DMS53 (cell line): ENCODE results near the gene EML4.

Experiments
- DNase-seq: peaks from one replicate; lab custom pipeline; 2025; lab: John Stamatoyannopoulos, UW

EML4 gene

DNA sequence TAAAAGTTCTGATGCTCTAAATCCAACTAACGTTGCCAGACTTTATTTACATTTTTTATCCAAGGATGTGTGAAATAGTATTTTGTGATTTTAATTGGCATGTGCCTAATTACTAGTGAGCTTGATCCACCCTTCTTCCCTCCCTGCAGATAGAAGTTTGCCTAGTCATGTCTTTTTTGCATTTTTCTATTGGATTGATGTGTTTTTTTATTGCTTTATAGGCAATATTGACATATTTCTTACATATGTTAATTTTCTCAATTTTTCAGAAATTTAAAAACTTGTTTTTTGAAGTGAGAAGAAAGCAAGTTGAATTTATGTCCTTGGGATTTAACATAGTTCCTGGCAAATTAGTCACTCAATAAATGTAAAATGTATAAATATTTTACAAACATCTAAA is 56.4 kb downstream of the EML4 start:
- DNase-seq = no peak

DNA sequence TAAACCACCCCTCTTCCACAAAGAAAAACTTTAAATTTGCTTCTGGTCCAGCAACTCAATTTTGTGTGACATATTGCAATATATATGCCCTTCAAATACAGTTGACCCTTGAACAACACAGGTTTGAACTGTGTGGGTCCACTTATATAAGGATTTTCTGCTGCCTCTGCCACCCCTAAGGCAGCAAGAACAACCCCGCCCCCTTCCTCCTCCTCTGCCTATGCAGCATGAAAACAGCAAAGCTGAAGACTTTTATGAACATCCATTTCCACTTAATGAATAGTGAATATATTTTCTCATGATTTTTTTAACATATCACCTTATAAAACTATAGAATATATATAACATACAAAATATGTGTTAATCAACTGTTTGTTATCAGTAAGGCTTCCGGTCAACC is 58.3 kb downstream of the EML4 start:
- no peak for DNase-seq

DNA sequence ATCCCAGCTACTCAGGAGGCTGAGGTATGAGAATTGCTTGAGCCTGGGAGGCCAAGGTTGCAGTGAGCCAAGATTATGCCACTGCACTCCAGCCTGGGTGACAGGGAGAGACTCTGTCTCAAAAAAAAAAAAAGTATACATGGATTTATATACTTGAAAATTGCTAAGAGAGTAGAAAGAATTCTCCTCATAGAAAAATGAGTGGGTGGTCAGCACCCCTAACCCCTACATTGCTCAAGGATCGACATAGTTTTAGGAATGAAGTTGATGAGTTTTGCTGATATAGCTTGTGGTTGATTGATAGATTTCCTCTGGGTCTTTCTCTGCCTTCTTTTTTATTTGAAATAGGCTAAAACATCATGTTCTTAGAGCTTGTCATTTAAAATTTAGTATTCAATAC is 58.9 kb downstream of the EML4 start:
- DNase-seq = no peak

DNA sequence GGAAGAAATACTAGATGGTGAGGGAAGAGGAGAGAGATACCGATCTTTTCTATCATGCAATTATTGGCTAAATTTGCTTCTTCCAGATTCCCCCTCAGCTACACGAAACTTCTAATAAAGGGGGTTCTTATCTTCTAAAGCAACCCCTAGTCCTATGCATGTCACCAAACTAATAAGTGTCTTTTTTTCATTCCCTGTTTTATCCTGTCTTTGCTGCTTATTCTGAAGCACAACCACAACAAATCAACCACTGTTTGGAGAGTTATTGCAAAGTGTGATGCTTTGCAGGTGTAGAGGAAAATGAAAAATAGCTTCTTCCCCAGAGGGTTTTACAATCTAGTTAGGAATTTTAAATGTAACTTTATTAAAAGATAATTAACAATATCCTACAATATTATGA is 60.8 kb downstream of the EML4 start:
- DNase-seq = no peak

DNA sequence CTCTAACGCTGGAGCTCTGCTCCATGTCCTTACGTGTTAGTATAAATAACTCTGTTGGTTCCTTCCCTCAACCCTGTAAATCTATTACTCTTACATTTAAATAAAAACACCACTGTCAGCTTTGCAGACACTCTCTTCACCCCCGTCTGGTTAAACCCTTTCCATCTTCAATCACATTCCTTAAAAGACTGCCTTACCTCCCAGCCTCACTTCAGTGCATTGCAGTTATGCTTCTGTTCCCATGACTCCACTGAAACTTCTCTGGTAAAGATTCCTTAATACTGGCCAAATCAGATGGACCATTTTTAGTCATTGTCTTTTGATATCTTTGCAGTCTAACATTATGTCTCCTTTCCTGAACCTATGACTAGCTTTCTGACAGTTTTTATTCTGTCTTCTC is 61.7 kb downstream of the EML4 start:
- no peak for DNase-seq

DNA sequence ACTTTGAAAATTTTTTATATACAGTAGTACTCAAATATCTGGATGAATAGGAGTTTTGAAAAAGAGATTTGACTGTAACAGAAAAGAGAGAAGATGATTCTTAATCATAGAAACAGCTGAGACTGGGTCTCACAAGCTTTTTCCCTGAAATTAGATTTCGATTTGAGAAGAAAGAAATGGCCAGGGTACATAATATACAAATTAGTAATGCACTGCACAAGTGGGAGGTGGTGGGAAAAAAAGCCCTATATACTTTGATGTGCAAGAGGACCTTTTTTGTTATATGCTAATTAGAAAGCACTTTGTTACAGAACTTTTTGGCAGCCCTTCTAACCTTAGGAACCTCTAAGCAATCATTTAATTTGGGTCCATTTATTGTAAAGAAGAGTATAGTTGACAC is 62.9 kb downstream of the EML4 start:
- no peak for DNase-seq

DNA sequence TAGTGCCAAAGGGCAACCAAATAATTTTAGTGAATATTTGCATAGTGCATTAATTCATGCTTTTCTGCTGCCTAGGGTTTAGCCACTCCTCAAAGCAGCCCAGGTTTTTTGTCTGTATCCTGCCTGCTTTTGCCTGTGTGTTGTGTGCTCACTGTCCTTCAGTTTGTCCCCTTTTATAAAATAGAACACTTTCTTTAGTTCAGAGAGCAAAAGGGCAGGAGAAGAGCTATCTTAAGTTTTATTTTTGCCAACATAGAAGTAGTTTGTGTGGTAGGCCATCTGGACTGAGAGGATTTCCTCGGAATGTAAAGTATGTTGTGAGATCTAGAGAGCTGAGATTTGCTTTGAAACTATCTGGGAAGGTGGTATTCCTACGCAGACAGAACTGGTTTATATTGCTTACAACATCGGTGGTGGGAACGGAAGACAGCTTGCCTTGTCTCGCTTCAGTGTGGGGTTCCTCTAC is 64.9 kb downstream of the EML4 start:
- no peak for DNase-seq

DNA sequence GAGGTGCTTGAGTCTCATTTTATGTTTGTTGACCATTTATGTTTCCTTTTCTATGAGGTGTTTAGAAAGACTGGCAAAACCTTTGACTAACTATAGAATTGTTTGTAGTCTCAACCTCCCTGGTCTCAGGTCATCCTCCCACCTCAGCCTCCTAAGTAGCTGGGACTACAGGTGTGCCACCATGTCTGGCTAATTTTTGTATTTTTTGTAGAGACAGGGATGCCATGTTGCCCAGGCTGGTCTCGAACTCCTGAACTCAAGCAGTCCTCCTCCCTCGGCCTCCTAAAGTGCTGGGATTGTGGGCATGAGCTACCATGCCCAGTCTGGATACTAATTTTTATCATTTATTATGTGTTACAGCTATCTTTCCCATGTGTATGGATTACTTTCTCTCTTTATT is 67.8 kb downstream of the EML4 start:
- DNase-seq = no peak

DNA sequence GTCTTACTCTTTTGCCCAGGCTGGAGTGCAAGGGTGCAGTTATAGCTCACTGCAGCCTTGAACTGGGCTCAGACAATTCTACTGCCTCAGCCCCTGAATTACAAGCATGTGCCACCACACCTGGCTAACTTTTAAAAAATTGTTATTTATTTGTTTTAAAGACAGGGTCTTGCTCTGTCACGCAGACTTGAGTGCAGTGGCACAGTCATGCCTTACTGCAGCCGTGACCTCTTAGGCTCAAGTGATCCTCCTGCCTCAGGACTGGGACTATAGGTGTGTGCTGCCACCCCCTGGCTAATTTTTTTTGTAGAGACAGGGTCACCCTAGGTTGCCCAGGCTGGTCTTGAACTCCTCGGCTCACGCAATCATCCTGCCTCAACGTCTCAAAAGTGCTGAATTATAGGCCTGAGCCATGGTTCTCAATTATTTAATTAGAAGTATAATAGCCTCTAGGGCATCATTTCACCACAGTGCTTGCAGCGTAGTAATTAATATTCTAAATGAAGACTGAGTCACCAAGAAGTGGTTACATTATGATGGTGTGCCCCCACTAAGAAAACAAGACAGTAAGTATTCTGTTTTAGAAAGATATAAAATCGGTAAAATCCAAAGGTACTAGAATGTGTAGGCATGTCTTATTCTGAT is 69.6 kb downstream of the EML4 start:
- peak; percentile 90 for DNase-seq

DNA sequence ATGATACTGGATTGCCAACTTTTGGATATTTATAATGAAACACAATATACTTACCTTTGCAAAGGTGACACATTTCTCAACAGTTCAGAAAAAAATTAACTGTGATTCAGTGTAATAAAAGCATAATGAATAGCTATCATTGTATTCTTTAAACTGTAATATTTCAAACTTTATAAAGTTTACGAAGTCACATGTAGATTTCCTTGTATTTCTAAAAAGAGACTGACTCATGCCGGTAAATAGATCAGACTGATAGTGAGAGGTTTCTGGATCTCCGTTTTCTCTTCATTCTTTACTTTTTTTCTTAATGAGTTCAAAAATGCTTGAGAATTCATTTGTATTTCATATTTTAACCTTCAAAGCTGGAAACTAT is 70.1 kb downstream of the EML4 start:
- DNase-seq = no peak

DNA sequence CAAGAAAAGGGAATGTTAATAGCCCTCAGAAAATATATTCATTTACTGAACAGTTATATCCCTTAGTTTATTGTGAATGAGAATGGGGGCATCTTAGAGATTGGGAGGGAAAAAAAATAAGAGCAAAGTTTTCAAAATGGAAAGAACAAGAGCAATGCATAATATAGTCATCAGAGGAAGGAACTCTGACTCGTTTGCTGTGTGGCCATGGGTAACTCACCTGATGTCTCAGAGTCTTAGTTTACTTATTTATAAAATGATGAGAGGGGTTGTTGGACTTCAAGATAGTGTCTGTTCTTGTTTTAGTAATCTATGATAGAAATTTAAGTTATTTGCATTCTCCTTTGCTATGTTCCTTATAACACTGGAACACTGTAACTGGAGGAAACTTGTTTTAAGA is 70.7 kb downstream of the EML4 start:
- DNase-seq = no peak

DNA sequence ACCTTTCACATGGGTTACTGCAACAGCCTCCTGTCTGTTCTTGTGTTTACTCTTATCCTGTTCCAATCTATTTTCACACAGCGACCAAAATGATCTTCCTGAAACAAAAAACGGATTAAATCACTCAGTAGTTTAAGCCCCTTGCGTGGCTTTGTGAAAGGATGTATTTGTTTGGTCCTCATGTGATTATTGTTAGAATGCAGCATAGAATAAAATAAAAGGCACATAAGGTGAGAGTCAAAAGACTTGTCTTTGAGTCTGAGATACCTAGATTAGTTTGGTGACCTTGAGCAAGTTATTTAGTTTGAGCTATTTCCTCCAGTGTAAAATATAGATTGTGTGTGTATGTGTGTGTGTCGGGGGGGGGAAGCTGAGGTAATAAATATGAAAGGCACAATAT is 72.4 kb downstream of the EML4 start:
- no peak for DNase-seq

DNA sequence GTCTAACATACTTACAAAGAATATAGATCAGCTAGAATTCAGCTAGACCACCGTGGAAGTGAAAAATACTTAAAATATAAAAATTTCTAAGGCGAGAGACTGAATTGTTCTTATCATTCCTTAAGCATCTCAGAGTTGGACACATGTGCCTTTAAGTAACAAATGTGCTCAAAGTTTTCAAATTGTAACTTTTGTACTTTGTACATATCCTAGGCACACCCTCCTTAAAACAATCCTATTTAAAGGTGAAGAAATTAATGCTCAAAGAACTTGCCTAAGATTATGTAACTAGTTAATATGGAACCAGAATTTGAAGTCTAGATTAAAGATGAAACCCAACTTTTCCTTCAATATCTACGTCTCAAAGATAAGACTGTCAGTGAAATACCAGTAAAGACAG is 74.1 kb downstream of the EML4 start:
- no peak for DNase-seq

DNA sequence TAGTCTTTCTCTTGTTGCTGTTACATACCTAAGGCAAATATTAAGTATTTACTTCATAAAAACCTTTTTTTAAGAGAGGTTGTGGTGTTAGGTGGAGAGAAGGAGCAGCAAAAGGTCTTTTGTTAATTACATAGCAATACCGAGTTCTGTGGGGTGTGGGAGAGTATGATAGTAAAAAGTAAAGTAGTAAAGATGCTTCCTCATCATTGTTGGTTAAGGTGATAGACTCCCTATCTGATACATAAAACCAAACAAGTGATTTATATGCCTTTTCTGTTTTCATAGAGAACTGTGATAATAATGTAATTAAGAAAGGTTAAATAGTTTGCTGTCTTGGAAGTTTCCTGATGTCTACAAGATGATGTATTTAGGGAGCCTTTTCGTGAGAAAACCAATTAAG is 75.4 kb downstream of the EML4 start:
- DNase-seq = no peak

DNA sequence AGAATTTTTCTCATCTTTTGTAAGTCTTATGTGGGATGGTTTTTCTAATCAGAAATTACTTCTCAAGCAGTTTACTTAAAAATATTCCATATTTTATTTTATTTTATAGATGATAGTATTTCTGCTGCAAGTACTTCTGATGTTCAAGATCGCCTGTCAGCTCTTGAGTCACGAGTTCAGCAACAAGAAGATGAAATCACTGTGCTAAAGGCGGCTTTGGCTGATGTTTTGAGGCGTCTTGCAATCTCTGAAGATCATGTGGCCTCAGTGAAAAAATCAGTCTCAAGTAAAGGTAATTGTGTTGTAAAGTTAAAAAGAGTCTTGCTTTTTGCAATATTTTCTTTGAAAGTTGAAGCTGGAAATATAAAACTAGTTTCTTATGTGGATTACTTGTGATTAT is 76.2 kb downstream of the EML4 start:
- DNase-seq = no peak

DNA sequence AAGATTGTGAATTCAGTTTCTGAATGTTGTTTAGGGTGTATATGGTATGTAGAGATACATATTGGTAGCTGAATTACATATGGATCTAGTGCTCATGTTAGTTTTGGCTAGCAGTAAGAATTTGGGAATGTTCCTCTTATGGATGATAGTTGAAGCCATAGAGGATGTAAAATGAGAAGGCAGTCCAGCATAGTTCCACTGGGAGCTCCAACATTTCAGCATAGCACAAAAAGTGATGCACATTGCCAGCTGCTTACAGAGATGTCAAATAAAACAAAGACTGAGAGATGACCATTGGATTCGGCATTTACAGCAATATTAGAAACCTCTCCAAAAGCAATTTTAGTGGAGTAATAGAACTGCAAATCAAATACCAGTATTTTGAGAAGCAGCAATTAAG is 77.4 kb downstream of the EML4 start:
- no peak for DNase-seq

DNA sequence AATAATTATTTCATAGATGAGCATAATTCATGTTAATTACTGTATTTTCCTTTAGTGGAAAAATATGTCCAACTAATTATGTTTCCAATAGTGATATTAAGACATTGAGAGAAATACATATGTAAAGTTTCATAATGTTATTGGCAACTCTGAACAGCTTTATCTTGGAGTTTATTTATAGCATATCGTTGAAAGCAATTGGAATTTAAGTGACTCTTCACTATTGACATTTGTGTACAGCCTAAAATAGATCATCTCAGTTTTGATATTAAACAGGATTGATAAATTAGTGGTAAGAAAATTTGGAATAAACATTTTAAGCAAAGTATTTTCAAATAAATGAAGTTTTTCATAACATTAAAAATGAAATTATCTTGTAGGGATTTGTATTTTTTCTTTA is 79.7 kb downstream of the EML4 start:
- DNase-seq = no peak

DNA sequence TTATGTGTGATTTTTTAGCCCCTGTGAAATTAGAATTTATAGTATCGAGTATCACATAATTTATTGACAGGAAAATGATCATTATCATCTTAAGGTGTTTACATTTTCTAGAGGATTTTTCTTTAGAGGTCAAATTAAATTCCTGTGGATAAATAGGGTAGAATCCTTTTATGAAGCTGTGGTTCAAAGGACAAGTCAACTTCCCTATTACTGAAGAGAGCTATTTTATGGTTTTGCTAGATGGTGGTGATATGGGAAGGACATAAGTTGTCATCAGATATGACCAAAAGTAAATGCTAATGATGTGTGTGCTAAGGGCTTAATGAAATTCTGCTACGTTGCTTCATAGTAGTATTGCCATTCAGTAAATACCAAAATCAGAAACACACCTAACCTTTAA is 80.1 kb downstream of the EML4 start:
- DNase-seq = no peak

DNA sequence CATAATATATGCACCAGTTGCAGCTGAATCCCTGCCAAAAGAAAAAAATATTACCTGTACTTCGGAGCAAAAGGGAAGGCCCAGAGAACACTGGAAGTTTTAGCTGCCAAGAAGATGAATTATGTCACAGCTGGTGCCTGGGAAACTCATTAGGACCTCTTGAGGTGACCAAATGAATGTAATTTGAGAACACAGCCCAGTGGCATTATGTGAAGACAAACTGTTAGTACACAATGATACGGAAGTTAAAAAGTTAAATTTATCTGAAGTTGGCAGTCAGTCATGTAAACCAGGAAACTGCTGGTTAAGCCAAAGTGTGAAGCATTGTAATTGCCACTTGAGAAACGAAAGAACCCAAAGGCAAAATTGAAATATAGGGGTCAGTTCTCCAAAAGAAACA is 80.7 kb downstream of the EML4 start:
- peak; percentile 17 for DNase-seq

DNA sequence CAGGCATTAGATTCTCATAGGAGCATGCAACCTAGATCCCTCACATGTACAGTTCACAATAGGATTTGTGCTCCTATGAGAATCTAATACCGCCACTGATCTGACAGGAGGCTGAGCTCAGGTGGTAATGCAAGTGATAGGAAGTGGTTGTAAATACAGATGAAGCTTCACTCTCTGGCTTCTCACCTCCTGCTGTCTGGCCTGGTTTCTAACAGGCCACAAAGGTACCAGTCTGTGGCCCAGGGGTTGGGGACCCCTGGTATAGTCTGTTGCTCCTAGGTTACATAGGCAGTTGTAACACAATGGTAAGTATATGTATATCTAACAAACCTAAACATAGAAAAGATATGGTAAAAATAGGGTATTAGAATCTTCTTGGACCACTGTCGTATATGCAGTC is 81.8 kb downstream of the EML4 start:
- DNase-seq = no peak

DNA sequence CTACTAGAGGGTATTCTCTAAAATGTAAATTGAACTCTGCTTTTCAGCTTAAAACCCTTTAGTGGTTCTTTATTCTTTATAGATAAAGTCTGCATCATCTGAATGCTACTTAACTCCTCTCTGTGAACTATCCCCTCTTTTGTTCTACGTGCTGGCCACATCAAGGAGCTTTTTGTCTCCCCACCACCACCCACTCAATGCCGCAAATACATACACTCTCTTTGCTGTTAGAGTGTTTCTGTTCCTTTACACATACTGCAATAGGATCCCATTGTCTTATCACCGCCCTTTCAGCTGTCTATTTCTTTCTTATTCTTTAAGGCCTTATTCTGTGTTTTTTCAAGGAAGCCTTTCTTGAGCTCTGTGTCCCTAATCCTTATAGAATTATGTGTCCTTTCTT is 83.3 kb downstream of the EML4 start:
- no peak for DNase-seq

DNA sequence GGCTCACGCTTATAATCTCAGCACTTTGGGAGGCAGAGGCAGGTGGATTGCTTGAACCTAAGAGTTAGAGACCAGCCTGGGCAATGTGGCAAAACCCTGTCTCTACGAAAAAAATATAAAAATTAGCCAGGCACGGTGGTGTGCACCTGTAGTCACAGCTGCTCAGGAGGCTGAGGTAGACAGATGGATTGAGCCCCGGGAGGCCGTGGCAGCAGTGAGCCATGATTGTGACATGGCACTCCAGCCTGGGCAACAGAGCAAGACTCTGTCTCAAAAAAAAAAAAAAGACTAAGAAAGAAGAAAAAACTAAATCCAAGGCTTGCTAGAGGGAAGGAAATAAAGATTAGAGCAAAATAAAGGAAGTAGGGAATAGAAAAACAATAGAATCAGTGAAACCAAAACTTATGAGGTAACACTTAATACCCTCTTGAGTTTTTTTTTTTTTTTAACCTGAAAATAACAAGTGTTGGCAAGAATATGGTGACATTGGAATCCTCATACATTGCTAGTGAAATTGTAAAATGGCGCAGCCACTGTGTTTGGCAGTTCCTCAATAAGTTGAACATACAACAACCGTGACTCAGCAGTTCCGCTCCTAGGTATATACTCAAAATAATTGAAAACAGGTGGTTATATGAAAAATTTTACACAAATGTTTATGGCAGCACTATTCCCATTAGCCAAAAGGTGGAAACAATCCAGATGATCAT is 85.2 kb downstream of the EML4 start:
- DNase-seq = no peak

DNA sequence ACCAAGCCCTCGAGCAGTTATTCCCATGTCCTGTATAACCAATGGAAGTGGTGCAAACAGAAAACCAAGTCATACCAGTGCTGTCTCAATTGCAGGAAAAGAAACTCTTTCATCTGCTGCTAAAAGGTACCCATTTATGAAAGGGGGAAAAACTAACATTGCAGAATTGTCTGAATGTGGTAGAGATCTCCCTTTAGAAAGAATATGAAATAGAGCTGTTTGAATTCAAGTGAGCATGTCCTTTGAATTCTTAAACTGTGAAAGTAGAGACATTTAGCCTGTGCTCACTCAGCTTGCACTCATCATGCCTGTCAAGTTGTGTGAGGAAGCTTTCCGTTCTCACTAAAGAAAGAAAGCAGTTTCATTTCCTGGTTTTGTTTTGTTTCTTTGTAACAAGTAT is 87.4 kb downstream of the EML4 start:
- no peak for DNase-seq

DNA sequence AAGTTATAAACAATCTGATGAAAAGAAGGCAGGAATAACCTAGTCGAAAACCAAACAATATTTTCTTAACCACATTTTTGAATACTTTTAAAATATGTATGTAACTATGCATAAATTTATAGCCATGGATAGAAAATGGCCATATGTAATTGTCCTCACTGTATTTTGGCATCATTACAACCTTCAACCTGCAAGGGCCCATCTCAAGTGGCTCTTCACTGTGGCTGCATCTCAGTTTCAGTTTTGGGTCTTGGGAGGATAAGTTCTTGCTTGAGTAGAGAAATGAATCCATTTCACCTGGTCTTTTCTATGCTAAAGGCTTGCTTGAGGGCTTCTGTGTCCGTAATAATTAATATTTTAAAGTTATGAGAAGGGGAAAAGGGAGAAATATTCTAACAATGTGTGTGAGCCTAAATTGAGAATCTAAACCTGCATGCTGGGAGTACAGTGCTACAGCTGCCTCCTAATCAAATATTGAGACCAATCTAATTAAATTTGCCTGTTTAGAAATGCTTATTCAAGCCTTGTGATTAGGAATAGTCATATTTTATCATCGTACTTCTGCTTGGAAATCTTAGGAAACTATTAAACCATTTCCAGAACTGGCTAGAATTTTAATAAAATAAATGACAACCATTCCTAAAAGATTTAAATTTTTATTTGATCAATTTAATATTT is 92.5 kb downstream of the EML4 start:
- peak; percentile 6 for DNase-seq
